Fibroblast of peridontal ligament (primary cell): ENCODE data around the gene IL11RA.

Experiments used
- DNase-seq: peaks from one replicate; pipeline ENCODE4 v3.0.0-alpha.2; 2010; ENCODE audit errors: extremely low read depth

IL11RA gene

DNA sequence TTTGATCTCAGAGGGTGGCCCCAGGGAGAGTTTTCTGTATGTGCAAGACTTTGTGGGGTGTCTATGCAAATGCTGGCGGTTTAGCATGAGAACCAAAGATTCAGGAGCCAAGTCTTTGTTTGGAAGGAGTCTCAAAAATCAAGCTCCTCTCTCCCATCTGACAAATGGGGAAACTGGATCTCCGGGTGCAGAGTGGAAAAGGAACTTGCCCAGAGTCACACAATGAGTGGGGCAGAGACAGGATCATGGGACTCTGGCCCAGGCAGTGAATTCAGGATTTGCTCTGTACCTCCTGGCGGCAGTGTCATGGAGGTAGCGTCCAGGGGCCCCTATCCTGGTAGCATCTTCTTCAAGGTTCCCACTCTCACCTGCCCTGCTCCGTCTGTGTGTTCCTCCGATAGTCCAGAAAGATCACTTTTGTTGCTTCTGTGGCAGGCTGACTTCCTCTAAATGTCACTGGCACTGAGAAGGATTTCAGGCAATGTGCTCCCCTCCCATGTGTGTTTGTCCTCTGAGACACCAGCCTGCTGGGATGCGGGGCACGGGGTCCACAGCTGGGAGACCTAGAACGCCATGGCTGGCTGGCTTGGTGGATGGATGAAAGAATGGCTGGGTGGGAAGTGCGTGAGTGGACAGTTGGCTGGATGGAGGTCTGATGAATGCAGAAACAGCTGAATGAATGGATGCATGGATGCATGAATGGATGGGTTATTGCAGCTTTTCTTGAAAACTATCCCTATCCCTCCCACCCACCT lies 35.5 kb downstream of the IL11RA start:
- DNase-seq: no peak

DNA sequence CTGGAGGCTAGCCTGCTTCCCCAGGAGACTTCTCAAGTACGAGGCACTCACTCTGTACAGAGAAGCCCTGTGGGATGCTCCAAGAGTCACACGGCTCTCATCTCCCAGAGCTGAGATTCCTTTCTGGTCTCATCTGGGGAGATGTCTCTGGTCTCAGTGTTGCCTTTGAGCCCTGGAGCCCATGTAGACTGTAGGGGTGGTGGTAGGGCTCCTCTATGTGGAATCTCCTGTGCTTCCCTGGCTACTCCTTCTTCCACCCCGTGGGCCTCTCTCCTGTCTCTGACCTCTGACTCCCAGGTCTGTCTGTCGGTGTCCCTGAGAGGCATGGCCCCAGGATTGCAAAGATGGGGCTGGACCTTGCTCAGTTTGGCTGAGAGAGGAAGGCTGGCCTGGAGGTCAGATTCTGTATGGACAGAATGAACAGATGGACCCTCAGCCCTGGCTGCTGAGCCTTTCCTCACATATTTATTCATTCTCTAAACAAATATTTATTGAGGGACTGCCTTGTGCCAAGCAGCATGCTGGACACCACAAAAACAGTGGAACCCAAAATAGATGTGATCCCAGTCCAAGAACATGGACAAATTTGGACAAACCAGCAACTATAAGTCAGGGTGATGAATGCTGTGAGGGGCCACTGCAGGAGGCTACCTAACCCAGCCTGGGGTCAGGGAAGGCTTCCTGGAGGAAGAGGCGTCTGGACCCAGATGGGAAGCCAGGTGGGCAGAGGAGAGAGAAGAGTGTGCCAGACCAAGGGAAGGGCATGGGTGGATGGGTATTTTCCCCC lies 36.5 kb downstream of the IL11RA start:
- no peak for DNase-seq

DNA sequence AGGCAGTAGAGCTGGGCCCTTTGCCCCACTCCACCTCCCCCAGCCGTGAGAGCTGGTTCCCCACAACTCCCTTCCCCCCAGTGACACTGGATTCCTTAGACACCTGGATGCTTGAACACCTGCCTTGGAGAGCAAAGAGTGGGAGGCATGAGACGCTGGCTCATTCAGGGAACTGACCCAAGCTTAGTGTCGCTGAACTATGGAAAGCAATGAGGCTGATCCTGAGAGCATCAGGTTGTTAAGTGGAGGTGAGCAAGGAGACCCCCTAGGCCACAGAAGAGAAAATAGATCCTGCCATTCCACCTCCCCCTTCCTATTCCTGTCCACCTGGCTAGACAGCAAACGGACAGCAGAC lies 37.1 kb downstream of the IL11RA start:
- no peak for DNase-seq

DNA sequence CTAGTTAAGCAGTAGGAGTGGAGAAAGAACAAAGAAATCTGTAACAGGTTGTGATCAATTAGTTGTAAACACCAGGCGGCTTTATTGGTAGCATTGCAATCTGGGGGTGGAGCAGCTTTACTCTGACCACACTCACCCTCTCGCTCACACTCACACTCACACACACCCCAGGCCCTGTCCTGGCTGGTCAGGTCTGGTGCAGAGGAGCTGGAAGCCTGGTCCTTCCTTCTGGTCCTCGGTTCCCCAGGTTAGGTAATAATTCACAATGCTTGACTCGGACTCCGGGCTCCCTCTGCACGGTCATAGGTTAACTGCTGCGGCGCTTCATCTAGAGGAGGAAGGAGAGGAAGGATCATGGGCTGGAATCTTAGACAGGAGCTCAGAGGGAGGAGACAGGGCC lies 37.5 kb downstream of the IL11RA start:
- no peak for DNase-seq

DNA sequence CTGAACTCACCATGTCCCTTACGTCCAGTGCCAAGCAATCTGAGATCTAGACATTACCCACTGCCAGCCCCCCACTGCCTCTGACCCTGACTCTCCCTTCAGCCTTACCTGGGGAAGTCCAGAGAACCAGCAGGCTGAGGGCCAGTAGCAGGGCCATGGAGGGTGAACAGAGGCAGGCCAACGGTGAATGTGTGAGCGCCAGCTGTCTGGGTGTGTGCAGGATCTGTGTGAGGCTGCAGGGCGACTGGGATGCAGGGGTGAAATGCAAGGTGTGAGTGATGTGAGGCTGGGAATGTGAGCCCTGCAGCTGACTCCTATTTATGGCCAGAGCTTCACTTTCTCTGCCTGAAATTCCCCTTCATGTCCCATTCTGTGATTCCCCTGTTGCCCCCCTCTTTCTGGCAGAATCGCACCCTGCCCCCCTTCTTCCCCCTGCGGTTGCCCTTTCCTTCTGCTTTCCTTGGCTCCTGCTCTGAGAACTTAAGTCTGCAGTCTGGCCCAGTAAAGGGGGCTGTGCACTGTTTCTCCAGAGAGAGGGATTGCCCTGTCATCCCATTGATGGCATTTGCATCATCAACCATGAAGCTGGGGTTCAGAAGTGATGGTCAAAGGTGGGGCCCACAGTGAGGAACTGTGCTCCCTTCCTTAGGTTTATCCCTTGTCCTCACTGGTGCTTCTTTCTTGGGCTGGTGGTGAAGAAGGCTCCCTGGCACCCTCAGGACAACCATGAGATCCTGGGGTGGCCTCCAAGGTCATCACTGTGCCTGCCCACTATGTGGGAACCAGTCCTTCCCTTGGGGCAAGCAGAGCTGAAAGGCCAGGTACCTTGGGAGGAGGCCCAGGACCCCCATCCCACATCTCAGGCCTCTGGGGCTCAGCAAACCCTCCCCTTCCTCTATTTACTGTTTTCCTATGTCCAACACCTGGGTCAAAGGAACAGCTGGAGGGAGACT lies 39.3 kb downstream of the IL11RA start, which contains the start of gene CCL19:
CCL19 (minus strand) TSS at position 294 of the 953 bp plus-strand sequence; CDS start at position 157, 137 bp downstream.
- DNase-seq: no peak

DNA sequence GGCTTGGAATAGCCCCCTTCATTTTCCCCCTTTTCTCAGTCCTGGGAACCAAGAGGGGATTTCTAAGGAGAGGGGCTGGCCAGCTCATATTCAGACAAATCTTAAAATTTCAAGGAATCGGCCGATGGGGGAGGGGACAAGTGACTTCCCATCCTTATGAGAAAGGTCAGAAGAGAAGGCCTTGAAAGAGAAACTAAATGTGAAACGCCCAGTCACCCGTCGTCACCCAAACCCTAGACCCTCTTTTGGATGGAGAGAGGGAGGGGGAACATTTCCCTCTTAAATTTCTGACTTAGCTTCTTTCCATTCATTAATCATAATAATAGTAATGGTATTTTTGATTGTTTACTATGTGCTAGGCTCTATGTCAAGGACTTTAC lies 39.9 kb downstream of the IL11RA start:
- no peak for DNase-seq

DNA sequence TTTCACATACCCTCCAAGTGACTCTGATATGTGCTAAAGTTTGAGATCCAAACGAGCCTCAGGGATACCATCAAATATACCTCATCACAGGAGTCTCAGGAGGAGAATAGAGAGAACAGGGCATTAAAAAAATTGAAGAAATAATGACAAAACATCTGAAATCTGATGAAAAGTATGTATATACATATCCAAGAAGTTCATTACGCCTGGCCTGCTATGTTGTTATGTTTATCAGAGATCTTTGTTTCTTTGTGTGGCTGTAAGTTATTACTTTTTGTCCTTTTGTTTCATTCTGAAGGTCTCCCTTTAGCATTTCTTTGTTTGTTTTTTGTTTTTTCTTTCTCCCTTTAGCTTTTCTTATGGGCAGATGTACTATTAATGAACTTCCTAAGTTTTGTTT lies 41.6 kb downstream of the IL11RA start:
- DNase-seq: no peak

DNA sequence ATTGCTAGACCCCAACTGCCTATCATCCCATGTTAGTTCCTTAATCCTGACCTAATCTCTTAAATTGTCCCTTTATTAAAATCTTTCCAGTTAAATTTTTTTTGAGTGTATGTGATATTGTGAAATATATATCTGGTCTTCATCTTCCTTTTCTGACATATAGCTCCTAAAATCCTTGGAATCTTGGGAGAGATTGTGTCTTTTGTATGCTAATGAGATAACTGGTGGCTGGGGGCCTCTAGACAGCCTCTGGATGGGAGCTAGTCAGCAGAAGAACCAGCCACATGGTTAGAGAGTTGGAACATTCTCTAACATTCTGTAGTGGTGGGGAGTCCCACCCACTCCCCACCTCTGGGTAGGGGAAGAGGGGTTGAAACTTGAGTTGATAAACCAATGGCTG lies 42.8 kb downstream of the IL11RA start:
- DNase-seq: no peak

DNA sequence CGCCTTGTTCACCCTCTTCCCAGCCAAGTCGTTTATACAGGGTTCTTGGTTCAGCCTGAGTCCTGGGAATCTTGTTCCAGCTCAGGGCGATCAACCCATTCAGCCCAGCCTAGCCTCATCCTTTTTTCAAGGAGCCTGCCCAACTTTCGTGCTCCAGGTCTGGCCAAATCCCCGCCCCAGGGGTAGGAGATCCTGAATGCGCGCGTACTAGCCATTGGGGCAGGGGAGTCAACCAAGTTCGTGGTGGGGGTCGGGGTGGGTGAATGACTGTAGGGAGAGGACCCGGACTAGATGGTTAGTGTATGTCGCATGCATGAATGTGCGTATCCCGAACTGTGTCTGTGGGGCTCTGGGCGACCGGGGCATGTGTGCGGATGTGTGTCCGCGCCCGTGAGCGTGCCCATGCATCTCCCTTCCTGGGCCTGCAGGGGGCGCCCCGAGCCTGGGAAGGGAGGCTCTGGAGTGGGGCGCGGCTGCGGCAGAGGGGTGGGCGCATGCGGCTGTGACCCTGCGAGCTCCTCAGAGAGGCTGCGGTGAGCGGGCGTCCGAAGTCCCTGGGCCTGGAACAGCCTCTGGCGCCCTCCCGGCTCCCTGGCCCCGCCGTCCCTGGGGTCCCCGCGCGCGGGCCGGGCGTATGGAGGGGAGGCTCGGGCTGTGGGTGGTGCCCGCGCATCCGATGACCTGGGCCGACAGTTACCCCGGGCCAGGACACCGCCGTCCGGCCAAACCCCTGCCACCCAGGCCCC lies 49.2 kb downstream of the IL11RA start:
- DNase-seq: peak; percentile 35

DNA sequence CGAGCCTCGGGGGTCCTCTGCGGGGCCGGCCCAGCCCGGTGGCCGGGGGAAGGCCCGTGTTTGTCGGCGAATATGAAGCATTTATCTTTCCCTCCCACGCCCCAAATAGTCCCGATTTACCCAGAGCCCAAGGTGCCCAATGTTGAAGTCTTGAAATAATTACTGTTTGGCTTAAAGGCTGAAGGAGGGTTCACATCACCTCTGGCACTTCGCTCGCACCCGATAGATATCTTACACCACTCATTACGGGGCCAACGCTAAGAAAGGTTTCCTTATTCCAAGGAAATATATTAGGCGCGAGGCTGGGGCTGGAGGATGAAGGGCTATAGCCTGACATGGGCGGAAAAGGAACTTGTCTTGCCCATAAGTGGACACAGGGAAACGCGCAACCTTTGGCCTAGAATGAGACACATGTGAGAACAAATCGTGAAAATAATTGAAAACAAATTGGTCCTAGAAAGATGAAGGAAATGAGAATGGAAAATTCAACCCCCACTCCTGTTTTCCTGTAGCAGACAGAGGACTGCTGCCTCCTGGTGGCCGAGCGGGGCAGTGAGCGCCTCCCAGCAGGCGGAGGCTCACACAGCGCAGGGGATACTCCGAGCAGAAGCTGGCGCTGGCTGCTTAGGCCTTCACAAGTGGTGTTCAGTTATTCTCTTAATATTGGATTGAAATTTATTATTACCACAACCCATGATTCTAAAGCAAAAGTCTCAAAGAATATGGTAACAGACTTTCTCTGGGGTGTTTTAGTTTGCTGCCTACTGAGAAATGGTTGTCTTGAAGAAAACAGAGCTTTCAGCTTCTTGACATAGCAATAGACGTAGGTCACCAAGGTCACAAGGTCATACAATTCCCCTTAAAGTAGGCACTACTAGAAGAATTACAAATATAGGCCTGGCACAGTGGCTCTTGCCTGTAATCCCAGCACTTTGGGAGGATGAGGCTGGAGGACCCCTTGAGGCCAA lies 50.1 kb downstream of the IL11RA start:
- peak; percentile 92 for DNase-seq

DNA sequence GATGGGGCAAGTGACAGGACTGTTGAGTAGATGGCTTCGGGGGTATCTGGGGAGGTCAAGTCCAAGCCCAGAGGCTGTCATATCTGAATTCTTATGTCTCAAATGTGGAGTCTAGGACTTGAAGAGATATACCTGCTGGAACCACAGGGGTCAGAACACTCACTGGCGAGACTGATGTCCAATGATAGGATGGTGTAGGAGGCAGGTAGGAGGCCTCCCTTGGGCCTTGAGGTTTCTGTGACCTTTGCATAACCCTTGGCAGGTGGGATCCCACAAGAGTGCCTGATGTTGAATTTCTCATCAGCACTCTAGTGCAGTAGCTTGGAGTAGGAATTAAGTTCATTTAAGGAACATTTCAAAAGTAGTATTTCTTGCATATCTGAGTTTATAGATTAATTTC lies 55.1 kb downstream of the IL11RA start:
- no peak for DNase-seq

DNA sequence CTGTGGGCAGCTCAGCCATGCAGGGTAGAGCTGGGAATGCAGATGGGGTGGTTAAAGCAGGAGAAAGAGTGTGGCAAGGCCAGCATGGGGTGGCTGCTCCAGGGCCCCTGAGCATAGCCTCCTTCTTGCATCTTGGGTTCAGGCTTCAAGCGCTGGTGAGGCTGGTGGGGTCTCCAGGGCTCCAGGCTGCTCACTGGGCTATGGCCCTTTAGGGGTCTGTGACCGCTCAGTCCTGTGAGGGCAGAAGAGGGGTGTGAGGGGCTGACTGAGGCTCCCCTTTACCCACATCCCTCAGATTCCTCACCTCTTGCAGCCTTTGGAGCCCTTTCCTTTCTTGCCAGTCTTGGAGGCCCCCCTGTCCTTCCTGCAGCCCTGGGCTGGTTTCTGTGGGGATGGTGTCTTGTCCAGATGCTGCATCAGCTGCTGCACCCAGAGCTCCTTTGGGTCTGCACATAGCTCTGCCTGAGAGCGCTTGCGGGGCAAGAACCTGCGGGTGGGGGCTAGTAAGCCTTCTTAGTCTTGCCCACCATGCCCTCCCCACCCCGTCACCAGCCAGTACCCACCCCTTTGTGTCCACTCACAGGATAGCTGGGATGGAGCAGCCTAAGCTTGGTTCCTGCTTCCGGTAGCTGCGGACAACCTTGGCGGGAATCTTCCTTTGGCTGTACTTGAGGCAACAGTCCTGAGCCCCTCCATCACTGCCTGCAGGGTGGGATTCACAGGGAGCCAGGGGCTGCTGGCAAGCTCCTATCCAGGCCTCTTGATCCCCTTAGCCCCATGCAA lies 57.4 kb downstream of the IL11RA start:
- no peak for DNase-seq

DNA sequence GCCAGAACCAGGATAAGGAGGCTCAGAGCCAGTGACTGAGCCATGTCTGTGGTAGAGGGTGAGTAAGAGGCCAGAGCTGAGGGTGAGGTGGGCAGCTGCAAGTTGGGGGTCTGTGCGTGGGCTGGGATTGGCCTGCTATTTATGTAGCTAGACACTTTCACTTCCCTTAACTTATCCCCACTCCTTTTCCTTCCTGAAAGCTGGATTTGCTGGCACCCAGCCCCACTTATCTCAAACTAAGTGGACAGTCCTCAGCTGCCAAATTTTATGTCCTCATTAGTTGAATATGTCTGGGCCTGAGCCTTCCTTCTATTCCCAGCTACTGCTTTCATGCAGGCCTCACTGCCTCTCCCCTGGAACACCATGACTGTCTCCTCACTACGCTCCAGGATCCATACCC lies 58.0 kb downstream of the IL11RA start, which contains the start of gene CCL21:
CCL21 (minus strand) TSS at position 114 of the 400 bp plus-strand sequence; CDS start at position 44, 70 bp downstream.
- no peak for DNase-seq
